GM12878 (cell line): Measurements from ENCODE around the gene LRRFIP2. TPM values are rescaled to one million over a fixed set of nuclear protein-coding genes. Genes with fewer than 3 reads are reported as not detected.

Experiments used
- ATAC-seq: fragments of 200-7000 bp; cut with Tn5 transposase; 3 replicates; pipeline ENCODE4 v1.9.1; 2020; ENCODE audit warnings: mild to moderate bottlenecking, moderate library complexity
- BruUV-seq: library from RNA; stranded (reverse); fragments of 400-500 nt; replicated peaks from 2 replicates; lab custom pipeline; 2021; lab: Mats Ljungman, UMichigan
- CTCF ChIA-PET: fragments of 300-600 bp; sonication (Branson Sonifier 250); formaldehyde crosslinking; extraction: SDS; loops from one replicate; lab custom pipeline; 2021; ENCODE audit warnings: inconsistent platforms; lab: Yijun Ruan, JAX
- POLR2A ChIA-PET: fragments of 350-600 bp; formaldehyde crosslinking; extraction: SDS; loops from one replicate; lab custom pipeline; 2021; ENCODE audit warnings: inconsistent platforms; lab: Charles Lee
- RAD21 ChIA-PET: fragments of 300-600 bp; sonication (Branson Sonifier 250); formaldehyde crosslinking; loops from one replicate; lab custom pipeline; 2023; ENCODE audit warnings: antibody characterized with exemption; ENCODE audit not compliant: unreplicated experiment; lab: Charles Lee
- SMC1A ChIA-PET: fragments of 300-600 bp; sonication (Branson Sonifier 250); formaldehyde crosslinking; loops from one replicate; lab custom pipeline; 2023; ENCODE audit not compliant: unreplicated experiment, uncharacterized antibody; lab: Charles Lee
- DNase-seq: peaks from one replicate; pipeline ENCODE4 v3.0.0-alpha.2; 2011; ENCODE audit warnings: low read depth, low spot score
- FAIRE-seq: peaks from 3 replicates; lab custom pipeline; 2011; peaks lifted over from hg19 to GRCh38; lab: Jason Lieb, UNC
- H2AFZ ChIP-seq: 2 replicates; pipeline ENCODE4 v1.6.0; 2011; ENCODE audit warnings: low read depth, low read length, control low read depth; ENCODE audit not compliant: control insufficient read depth
- H3K27ac ChIP-seq: 2 replicates; pipeline ENCODE4 v1.5.1; 2011; ENCODE audit warnings: control low read depth; ENCODE audit not compliant: control insufficient read depth, insufficient read depth
- H3K27me3 ChIP-seq, 2 experiments: replicated peaks in 1 of 2; 2 replicates each; pipeline versions ENCODE4 v1.6.0 to v1.6.1; 2011; ENCODE audit warnings: low read length in 1 of 2; ENCODE audit not compliant: control insufficient read depth in 2 of 2, insufficient read depth in 2 of 2
- H3K36me3 ChIP-seq, 2 experiments: 2 replicates each; pipeline ENCODE4 v1.5.1; 2011; ENCODE audit warnings: low read length in 1 of 2; ENCODE audit not compliant: control insufficient read depth in 2 of 2, insufficient read depth in 2 of 2
- H3K4me1 ChIP-seq: 2 replicates; pipeline ENCODE4 v1.6.1; 2011; ENCODE audit warnings: mild to moderate bottlenecking, low read length, moderate library complexity, mixed read lengths; ENCODE audit not compliant: control insufficient read depth, insufficient read depth
- H3K4me2 ChIP-seq: 2 replicates; pipeline ENCODE4 v1.6.0; 2011; ENCODE audit warnings: control low read depth; ENCODE audit not compliant: control insufficient read depth, insufficient read depth
- H3K4me3 ChIP-seq: fragments of 200-600 bp; sonication (generic); 2 replicates; pipeline ENCODE4 v1.5.1; 2016
- H3K79me2 ChIP-seq: 2 replicates; pipeline ENCODE4 v1.6.0; 2011; ENCODE audit warnings: low read length; ENCODE audit not compliant: control insufficient read depth, insufficient read depth
- H3K9ac ChIP-seq: 2 replicates; pipeline ENCODE4 v1.8.0; 2011; ENCODE audit warnings: low read length, control low read depth, mixed read lengths; ENCODE audit not compliant: control insufficient read depth, insufficient read depth
- H3K9me3 ChIP-seq: replicated peaks from 3 replicates; pipeline ENCODE4 v1.5.1; 2011; ENCODE audit warnings: mild to moderate bottlenecking, low read length; ENCODE audit not compliant: control insufficient read depth, insufficient read depth
- H4K20me1 ChIP-seq: 2 replicates; pipeline ENCODE4 v1.6.0; 2011; ENCODE audit not compliant: control insufficient read depth, insufficient read depth
- ASH2L ChIP-seq: fragments of 300-600, 200-600 bp; sonication (generic); IDR thresholded peaks from 2 replicates; pipeline ENCODE4 v1.6.1; 2017; ENCODE audit warnings: low read depth, mild to moderate bottlenecking, borderline replicate concordance
- EZH2 ChIP-seq: IDR thresholded peaks from 2 replicates; pipeline ENCODE4 v1.6.1; 2012; ENCODE audit warnings: low read depth, mild to moderate bottlenecking, control low read depth, inconsistent platforms, low read length, borderline replicate concordance; ENCODE audit not compliant: control insufficient read depth
- JUNB ChIP-seq: IDR thresholded peaks from 2 replicates; pipeline ENCODE4 v1.6.1; 2016; ENCODE audit warnings: antibody characterized with exemption, mild to moderate bottlenecking
- NFYA ChIP-seq: IDR thresholded peaks from 2 replicates; pipeline ENCODE4 v1.6.1; 2011; ENCODE audit warnings: low read depth, mild to moderate bottlenecking, low read length, improper control_type of control experiment, borderline replicate concordance
- RCOR1 ChIP-seq: conservative IDR thresholded peaks from 2 replicates; pipeline ENCODE4 v1.6.1; 2012; ENCODE audit warnings: low read depth, low read length, improper control_type of control experiment
- SREBF2 ChIP-seq: IDR thresholded peaks from 2 replicates; pipeline ENCODE4 v1.6.1; 2012; ENCODE audit warnings: mild to moderate bottlenecking, low read length
- TCF12 ChIP-seq: IDR thresholded peaks from 2 replicates; pipeline ENCODE4 v1.6.1; 2011; ENCODE audit warnings: low read depth, mild to moderate bottlenecking, low read length
- ZNF384 ChIP-seq: IDR thresholded peaks from 2 replicates; pipeline ENCODE4 v1.6.1; 2012; ENCODE audit warnings: low read depth, mild to moderate bottlenecking, low read length, improper control_type of control experiment, borderline replicate concordance
- WGBS: methylation state at CpG from one replicate; pipeline ENCODE4 v1.1.6; 2016; ENCODE audit warnings: low lambda C conversion rate; ENCODE audit not compliant: insufficient replicate concordance, insufficient coverage; ENCODE audit errors: missing lambda C conversion rate; 5-methylcytosine and 5-hydroxymethylcytosine counted together
- in situ Hi-C: fragments of 300-500 bp; cut with MboI; formaldehyde crosslinking; loops from 9 replicates; pipeline ENCODE4 v1.14.3; 2018; ENCODE audit warnings: mixed read lengths
- intact Hi-C: fragments of 100-400 bp; cut with micrococcal nuclease; formaldehyde crosslinking; loops from one replicate; pipeline ENCODE4 v1.14.2; 2022; ENCODE audit not compliant: unreplicated experiment
- polyA plus RNA-seq, 11 experiments: library from polyadenylated mRNA; depleted of rRNA in 4 of 11; unstranded in 6 of 11; stranded (reverse) in 5 of 11; fragments of >200 nt; fragmentation: Nextera tagmentation in 4 of 11; fragmentation: Illumina TruSeq in 1 of 11; extraction: Ambion mirVana in 4 of 11; extraction: Trizol in 1 of 11; gene quantifications; 1 replicate in 1 of 11; 2 replicates in 10 of 11; pipeline versions ENCODE4 v1.2.1 to v1.2.3, GENCODE V29; 2011 to 2016; ENCODE audit warnings: inconsistent platforms in 2 of 11, missing spikeins in 2 of 11, low read depth in 1 of 11
- total RNA-seq, 4 experiments: library from RNA; depleted of rRNA in 3 of 4; stranded (reverse); fragments of >200 nt in 3 of 4; fragmentation: Illumina TruSeq in 1 of 4; extraction: Trizol in 1 of 4; gene quantifications; 2 replicates each; pipeline versions ENCODE4 v1.2.1 to v1.2.3, GENCODE V29; 2013 to 2021

LRRFIP2 gene
- total and polyA plus RNA-seq, 10 of the 15 experiments (the other 5 are each of a cell fraction or from before 2014, with no cell fraction given), result 9.7 to 46.9 (median 38.1) TPM

GRCh38 chr3:37103103-37103808 lies 71.1 kb downstream of the LRRFIP2 start:
- H3K79me2 ChIP-seq, result no peaks in the 10 kb centered on the region
- RAD21 ChIA-PET, result interaction anchor here (1.4 to 1.6 kb wide), 2 partner anchors 38 to 78 kb away, joined by 3 to 4 read pairs; no protein-coding TSS in a partner anchor
- CTCF ChIA-PET, result interaction anchor here (0.8 to 1.3 kb wide), 2 partner anchors 23 to 36 kb away, joined by 3 to 5 read pairs; no protein-coding TSS in a partner anchor
- ATAC-seq (no peak), DNase-seq (no peak), FAIRE-seq (no peak)
- H3K4me2 ChIP-seq, result no peak overlapping the region
- no peak overlapping the region for H3K4me3 ChIP-seq
- POLR2A ChIA-PET, result interaction anchor here (0.7 kb wide), 1 partner anchor 52 kb away, joined by 3 read pairs; no protein-coding TSS in a partner anchor
- H4K20me1 ChIP-seq, result no peaks in the 10 kb centered on the region
- H3K27ac ChIP-seq, result no peak overlapping the region
- H3K9ac ChIP-seq, result no peak overlapping the region
- no TSS peak for BruUV-seq
- H2AFZ ChIP-seq, result no peak overlapping the region
- H3K4me1 ChIP-seq, result no peaks in the 10 kb centered on the region
- no peaks in the 10 kb centered on the region for H3K9me3 ChIP-seq
- intact Hi-C loops, result no loop called here
- no peak for TF ChIP-seq RCOR1
- TF ChIP-seq TCF12, result no peak
- no peak for TF ChIP-seq EZH2
- TF ChIP-seq ASH2L, result no peak
- TF ChIP-seq NFYA, result no peak
- TF ChIP-seq ZNF384, result no peak
- TF ChIP-seq SREBF2, result no peak
- TF ChIP-seq JUNB, result no peak
- 50% methylated on average over 2 of the region's 2 CpGs for WGBS
- SMC1A ChIA-PET, result interaction anchor here (1.0 to 2.9 kb wide), 3 partner anchors 10 to 110 kb away, joined by 3 to 8 read pairs (median 4); no protein-coding TSS in a partner anchor
- H3K36me3 ChIP-seq, result no peaks in the 10 kb centered on the region
- no peaks in the 10 kb centered on the region for H3K27me3 ChIP-seq
- in situ Hi-C loops, result no loop called here
